GM21529 (cell line): ENCODE results near the gene CDH23.

Source experiments
- ATAC-seq: cut with Tn5 transposase; IDR thresholded peaks from one replicate; pipeline ENCODE4 v1.9.1; 2021; ENCODE audit not compliant: unreplicated experiment

Gene CDH23

DNA sequence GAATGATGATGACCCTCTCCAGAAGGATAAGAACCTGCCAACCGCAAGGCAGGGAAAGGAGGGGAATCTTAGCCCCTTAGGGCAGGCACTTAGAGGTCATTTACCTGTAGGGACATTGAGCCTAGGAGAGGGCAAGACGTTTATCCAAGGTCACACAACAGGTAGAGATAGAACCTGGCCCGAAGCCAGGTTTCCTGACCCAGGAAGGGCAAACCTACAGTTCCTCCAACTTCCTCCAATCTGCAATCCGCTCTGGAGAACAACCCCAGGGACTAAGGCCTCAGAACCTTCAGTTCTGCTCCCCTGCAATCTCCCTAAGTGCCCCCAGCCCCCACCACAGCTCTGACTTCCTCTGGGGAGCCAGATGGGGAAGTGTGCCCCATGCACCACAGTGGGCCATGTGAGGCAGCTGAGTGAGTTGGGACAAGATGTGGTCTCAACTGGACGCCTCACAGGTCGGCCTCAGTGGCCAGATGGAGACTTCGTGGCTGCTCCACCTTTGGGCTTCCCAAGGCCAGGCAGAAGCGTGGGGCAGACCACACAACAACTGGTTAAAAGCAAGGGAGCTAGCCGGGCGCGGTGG lies 455.7 kb downstream of the CDH23 start:
- ATAC-seq: no peak

DNA sequence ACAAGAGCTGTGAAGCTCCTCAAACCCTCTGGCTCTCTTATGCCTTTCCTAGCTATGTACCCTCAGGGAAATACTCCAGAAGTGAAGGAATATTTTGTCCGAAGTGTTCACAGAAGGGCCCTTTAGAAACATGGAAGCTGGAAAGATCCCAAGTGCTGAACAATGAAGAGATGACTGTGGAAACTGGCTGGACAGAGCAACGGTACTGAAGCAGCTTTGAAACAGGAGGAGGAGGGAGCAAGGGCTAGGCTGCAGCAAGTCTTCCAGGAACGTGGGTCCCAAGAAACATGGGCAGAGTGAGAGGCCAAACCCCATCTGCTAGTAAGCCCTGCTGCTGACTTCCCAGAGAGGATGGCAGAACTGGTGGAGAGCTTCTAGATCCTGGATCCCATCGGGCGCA lies 457.3 kb downstream of the CDH23 start:
- ATAC-seq: no peak

GRCh38 chr10:71856619-71857018 lies 459.9 kb downstream of the CDH23 start:
- no peak for ATAC-seq

- no peak for ATAC-seq
Observed at GRCh38 chr10:71857934-71858890, 461.5 kb downstream of the CDH23 start.

GRCh38 chr10:71860243-71861029 lies 463.7 kb downstream of the CDH23 start:
- ATAC-seq: no peak

- no peak for ATAC-seq
Observed at GRCh38 chr10:71863203-71863602, 466.5 kb downstream of the CDH23 start.

GRCh38 chr10:71864911-71865361 lies 468.2 kb downstream of the CDH23 start:
- no peak for ATAC-seq
